ENCODE data around the gene CHST8. TPM values are rescaled to one million over a fixed set of nuclear protein-coding genes. Genes with fewer than 3 reads are reported as not detected.
"Not testable (repeated sequence)": the region's sequence is repeated elsewhere in the genome, so short reads cannot be mapped to it uniquely, and the experiment has no call there.

CHST8 gene
- total RNA-seq, 1 donor from 2014 or later: not detected

- no peak overlapping the region for H3K4me3 ChIP-seq (ENCODE audit: low read depth, low read length)
- no peak for TF ChIP-seq CTCF (conservative IDR thresholded peaks at IDR 0.05; ENCODE audit: low read depth, low read length)
- DNase-seq (ENCODE audit: low read depth): no peak
Measured at GRCh38 chr19:33690378-33691029, 68.8 kb downstream of the CHST8 start.

DNA sequence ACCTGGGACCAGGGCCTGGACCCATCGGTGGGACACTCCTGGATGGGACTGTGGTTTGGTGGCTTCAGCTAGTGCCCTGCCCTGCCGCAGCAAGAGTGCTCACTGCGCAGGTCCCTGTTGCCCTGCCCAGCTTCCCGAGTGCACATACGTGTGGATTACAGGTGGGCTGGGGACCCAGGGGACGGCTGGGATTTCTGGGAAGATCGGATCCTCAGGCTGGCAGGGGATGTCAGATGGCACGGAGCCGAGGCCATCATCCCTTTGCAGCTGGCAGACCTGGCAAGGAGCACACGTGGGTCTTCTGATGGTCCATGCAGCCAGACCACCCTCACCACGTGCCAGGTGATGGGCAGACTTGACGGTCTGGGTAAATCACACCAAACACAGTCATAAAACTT lies 69.3 kb downstream of the CHST8 start:
- no peak overlapping the region for H3K4me3 ChIP-seq (ENCODE audit: low read depth, low read length)
- TF ChIP-seq CTCF (conservative IDR thresholded peaks at IDR 0.05; ENCODE audit: low read depth, low read length): no peak
- DNase-seq (ENCODE audit: low read depth): no peak

- TF ChIP-seq CTCF (conservative IDR thresholded peaks at IDR 0.05; ENCODE audit: low read depth, low read length): no peak
- no peak overlapping the region for H3K4me3 ChIP-seq (ENCODE audit: low read depth, low read length)
- DNase-seq (ENCODE audit: low read depth): no peak
Measured at GRCh38 chr19:33691736-33692135, 70.0 kb downstream of the CHST8 start.

DNA sequence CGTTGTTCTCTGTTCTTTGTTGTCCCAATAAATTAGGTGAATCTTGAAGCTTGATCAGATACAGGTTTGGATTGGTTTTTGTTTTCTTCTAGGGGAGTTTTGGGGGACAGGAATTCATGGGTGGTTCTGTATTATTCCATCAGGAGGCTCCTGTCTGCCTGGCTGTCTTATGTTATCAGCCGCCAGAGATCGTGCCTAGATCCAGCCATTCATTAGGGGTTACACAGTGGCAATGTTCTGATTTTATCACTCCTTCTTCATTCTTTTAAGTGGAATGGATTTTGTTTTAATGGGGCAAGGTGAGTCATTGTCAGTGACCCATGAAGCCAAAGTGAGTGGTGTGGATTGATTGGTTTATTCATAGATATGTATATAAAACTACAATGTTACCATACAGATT lies 71.9 kb downstream of the CHST8 start:
- no peak for DNase-seq (ENCODE audit: low read depth)
- H3K4me3 ChIP-seq (ENCODE audit: low read depth, low read length): no peak overlapping the region
- no peak for TF ChIP-seq CTCF (conservative IDR thresholded peaks at IDR 0.05; ENCODE audit: low read depth, low read length)

GRCh38 chr19:33695547-33695946 lies 73.8 kb downstream of the CHST8 start:
- DNase-seq (ENCODE audit: low read depth); H3K4me3 ChIP-seq (ENCODE audit: low read depth, low read length): not testable (repeated sequence)

DNA sequence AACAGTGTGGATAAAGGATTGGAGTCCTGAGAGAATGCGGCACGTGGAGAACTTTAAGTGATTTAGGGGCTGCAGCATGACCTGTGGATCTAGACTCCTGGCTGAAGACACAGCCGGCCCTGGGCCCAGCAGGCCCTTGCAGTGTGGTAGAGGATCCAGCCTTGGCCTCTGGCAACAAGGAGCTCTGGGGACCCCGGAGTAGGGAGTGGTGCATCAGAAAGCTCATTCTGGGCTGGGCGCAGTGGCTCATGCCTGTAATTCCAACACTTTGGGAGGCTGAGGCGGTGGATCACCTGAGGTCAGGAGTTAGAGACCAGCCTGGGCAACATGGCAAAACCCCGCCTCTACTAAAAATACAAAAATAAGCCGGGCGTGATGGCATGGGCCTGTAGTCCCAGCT lies 76.0 kb downstream of the CHST8 start:
- no peak overlapping the region for H3K4me3 ChIP-seq (ENCODE audit: low read depth, low read length)
- DNase-seq (ENCODE audit: low read depth): no peak
- TF ChIP-seq CTCF (conservative IDR thresholded peaks at IDR 0.05; ENCODE audit: low read depth, low read length): no peak

GRCh38 chr19:33698576-33699435 lies 77.1 kb downstream of the CHST8 start:
- DNase-seq (ENCODE audit: low read depth): no peak
- no peak overlapping the region for H3K4me3 ChIP-seq (ENCODE audit: low read depth, low read length)

More at GRCh38 chr19:33698576-33699435, 77.1 kb downstream of the CHST8 start:
- TF ChIP-seq CTCF (conservative IDR thresholded peaks at IDR 0.05; ENCODE audit: low read depth, low read length): no peak

Measured in epithelial cell of proximal tubule (primary cell).